GM12874 (cell line): Measurements from ENCODE around the gene ROR1.

Source experiments
- TF ChIP-seq, protein P1 (sequence below): IDR thresholded peaks from 2 replicates; pipeline ENCODE4 v1.5.1; 2011; ENCODE audit warnings: low read depth, mild to moderate bottlenecking, control low read depth, low read length, moderate library complexity; ENCODE audit not compliant: insufficient read depth

The ROR1 gene

DNA sequence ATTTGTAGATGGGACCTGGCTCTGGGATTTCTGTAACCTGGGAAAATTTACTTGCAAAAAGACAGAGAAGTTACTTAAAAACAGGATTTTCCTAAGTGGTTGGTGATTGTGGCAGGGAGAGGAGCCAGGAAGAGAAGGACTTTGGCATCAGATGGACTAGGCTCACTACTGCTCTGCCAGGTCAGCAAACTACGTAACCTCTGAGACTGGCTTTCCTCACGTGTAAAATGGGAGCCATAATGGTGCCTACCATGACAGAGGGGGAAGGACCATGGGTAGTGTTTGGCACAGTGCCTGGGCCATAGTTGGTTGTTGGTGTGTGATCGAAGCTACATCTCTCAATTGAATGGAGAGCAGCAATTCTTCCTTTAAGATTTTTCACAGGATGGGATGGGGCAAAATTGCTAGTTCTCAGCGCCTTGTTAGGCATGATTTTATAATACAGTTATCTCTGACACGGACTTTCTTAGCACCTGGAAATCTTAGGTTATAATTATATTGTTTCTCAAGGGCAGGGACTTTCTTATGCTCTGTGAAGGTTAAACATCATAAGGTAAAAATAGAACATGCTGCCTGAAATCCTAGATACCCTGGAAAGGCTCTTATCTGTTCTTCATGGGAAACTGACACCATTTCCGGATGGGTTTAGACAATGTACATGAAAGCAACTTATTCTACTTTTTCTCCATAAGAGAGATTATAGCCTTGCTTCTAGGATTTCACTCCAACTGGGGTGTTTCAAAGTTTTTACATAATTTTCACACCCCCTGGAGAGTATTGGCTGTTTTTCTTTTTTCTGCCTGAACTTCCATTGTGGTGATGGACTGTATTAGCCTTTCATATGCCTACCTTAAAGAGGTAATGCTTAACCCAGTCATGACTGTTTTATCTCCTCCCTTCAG lies 10.9 kb downstream of the ROR1 start:
- TF ChIP-seq, protein P1, sequence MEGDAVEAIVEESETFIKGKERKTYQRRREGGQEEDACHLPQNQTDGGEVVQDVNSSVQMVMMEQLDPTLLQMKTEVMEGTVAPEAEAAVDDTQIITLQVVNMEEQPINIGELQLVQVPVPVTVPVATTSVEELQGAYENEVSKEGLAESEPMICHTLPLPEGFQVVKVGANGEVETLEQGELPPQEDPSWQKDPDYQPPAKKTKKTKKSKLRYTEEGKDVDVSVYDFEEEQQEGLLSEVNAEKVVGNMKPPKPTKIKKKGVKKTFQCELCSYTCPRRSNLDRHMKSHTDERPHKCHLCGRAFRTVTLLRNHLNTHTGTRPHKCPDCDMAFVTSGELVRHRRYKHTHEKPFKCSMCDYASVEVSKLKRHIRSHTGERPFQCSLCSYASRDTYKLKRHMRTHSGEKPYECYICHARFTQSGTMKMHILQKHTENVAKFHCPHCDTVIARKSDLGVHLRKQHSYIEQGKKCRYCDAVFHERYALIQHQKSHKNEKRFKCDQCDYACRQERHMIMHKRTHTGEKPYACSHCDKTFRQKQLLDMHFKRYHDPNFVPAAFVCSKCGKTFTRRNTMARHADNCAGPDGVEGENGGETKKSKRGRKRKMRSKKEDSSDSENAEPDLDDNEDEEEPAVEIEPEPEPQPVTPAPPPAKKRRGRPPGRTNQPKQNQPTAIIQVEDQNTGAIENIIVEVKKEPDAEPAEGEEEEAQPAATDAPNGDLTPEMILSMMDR = no peak

DNA sequence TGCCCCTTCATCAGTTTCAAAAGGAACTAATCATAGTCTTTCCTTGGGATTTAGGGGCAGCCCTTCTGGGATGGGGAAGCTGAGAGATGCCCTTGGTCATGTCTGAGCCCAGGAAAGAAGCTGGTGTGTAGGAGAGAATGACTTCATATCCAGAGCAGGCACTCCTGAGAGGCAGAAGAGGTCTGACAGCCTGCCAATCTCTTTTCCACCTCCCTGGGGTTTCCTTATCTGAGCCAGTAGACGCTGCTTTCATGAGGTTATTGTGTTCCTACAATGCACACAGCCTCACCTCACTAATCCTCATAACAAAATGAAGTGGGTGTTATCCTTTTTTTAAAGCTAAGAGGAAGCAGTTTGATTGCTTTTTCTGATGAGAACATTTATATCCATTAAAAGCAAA lies 14.1 kb downstream of the ROR1 start:
- TF ChIP-seq, protein P1 = no peak

DNA sequence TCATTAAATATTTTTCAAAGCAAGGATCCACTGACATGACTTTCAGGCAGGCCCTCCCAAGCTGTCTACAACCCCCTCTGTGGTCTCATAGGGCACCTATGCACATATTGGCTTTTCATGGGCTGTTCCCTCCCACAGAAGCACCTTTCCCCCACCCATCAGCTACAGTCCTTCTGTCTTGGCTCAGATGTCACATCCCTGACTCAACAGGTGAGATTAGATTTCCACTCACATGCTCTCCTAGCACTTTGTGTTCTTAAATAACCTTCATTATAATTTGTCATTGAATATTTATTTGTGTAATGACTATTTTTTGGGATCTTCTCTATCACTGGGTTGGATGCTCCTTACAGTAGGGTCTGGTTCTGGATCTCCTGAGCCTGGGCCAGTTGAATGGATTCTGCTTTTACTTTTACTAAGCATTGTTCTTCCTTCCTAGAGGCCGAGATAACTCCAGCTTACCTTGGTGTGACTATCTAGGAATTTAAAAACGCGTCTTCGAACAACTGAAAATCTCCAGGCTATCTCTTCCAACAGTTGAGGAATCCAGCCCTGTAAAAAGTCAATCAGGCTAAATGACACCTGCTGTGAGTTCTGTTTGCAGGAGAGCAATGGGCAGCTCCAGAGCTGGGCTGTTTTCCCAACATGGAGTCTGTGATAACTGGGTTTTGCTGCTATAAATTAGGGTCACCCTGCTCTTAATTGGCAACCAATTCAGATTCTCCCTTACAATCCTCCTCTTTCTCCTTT lies 16.2 kb downstream of the ROR1 start:
- TF ChIP-seq, protein P1 = no peak

DNA sequence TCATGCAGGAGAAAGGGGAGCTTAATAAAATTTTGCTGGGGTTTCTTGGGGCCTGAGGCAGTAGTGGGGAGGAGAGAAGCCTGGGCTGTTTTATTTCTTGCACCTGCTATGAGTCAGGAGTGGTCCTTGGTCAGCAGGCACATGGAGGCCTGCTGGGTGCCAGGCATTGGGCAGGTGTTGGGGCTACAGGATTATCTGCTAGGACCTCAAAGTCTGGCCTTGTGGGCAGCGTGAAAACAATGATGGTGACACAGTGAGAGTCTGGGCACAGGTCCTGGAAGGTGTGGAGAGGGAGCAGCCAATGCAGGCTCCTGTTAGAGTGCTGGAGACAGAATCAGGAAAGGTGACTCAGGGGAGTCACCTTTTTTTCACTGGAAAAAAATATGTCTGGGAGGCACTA lies 17.2 kb downstream of the ROR1 start:
- TF ChIP-seq, protein P1 = no peak

DNA sequence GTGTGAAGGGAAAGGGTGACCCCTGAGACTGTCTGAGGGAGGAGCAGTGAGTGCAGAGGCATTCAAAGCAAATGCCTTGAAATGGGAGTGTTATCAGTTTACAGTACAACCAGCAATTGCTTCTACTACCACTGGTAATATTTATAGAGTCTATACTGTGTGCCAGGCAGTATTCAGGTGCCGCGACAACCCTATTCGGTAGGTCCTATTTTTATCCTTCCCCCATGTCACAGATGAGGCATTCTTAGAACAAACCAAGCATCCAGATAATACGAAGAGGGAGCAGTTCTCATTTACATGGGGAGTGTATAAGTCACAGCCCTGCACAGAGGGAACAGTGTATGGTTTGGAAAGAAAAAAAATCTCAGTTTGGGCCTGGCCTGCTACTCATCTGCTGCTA lies 18.3 kb downstream of the ROR1 start:
- TF ChIP-seq, protein P1 = no peak

DNA sequence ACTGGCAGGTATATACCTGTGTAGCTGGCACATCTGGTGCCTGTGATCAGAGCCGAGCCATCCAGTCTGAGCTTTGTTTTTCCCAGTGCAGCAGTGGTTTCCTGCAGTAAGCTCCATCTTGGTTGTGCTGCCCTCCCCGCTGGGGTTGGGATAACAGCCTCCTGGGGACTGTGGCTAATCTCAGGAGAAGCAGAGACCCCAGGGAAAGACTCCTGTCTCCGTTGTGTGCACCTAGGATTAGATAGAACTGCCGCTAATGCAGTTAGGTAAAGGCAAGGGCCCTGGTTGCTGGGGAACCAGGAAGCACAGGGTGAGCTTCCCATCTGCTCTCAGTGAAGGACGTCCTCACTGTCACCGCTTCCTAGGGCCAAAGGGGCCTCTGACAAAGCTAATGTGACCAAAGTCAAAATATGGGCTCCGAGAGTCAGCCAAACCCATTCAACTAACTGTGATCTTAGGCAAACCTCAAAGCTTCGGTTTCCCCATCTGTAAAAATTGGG lies 20.0 kb downstream of the ROR1 start:
- TF ChIP-seq, protein P1 = no peak

DNA sequence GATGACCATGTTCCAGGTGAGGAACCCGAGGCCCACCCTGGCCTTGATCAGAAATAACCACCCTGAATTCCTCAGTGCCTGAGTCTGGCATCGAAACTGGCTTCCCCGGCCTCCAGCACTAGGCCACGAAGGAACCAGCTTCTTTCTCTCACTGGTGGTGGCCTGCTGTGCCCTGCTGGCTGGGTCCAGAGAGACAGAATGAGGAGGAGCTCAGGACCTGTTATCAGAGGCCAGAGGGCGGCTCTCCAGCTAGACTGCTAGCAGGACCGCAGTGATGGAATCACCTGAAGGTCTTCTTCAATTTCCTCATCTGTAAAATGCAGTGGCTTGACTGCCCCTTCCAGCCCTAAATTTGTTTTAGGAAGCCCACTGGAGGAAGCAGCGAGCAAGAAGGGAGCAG lies 20.5 kb downstream of the ROR1 start:
- TF ChIP-seq, protein P1 = no peak
